Measurements from ENCODE around the gene NLGN4Y. TPM values are rescaled to one million over a fixed set of nuclear protein-coding genes. Genes with fewer than 3 reads are reported as not detected.

NLGN4Y gene
- total RNA-seq, 4 donors from 2014 or later, result 6.8 to 41.8 TPM; not detected in 2

DNA sequence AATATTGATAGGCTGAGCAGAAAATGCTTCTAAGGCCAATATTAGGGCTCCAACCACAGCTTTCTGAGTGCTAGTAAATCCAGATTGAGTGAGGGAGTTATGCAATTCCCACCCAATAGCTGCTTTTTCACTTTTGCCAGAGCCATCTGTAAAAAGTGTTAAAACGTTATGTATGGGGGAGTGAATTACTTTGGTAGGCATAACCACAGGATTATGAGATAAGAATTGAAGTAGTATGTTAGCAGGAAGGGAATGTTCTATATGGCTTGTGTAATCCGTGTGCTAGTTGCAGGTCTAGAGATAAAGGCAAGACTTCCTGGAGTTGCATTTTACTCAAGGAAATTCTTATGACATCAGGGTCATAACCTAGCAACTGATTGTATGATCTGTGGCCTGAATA lies 347.6 kb downstream of the NLGN4Y start:
- Histone ChIP-seq H3K27ac (no peak overlapping the region), H3K4me3 (no peak overlapping the region), H3K27me3 (no peaks in the 10 kb centered on the region), H3K4me1 (no peaks in the 10 kb centered on the region), H3K36me3 (no peaks in the 10 kb centered on the region), H3K9me3 (peaks cover 0 to 10% (median 0%) of the 10 kb centered on the region in 4 donors)
- TF ChIP-seq POLR2A (IDR thresholded peaks at IDR 0.05) (no peak), EP300 (IDR thresholded peaks at IDR 0.05) (no peak)
- TF ChIP-seq, protein P1, sequence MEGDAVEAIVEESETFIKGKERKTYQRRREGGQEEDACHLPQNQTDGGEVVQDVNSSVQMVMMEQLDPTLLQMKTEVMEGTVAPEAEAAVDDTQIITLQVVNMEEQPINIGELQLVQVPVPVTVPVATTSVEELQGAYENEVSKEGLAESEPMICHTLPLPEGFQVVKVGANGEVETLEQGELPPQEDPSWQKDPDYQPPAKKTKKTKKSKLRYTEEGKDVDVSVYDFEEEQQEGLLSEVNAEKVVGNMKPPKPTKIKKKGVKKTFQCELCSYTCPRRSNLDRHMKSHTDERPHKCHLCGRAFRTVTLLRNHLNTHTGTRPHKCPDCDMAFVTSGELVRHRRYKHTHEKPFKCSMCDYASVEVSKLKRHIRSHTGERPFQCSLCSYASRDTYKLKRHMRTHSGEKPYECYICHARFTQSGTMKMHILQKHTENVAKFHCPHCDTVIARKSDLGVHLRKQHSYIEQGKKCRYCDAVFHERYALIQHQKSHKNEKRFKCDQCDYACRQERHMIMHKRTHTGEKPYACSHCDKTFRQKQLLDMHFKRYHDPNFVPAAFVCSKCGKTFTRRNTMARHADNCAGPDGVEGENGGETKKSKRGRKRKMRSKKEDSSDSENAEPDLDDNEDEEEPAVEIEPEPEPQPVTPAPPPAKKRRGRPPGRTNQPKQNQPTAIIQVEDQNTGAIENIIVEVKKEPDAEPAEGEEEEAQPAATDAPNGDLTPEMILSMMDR (IDR thresholded peaks at IDR 0.05), result no peak
- no peak for DNase-seq (ENCODE audit: low spot score in 2 of 2)
- WGBS, 2 donors, result 54% methylated on average over 2 of the region's 2 CpGs; no CpG with 5 or more reads in 1 of the 2 donors
